ENCODE results near the gene GRAPL.
"Not testable (repeated sequence)": the region's sequence is repeated elsewhere in the genome, so short reads cannot be mapped to it uniquely, and the experiment has no call there.

- not testable (repeated sequence) for TF ChIP-seq E2F5 (CRISPR knock-in tag; conservative IDR thresholded peaks at IDR 0.05); KDM5B (CRISPR knock-in tag; IDR thresholded peaks at IDR 0.05; ENCODE audit: borderline replicate concordance)
These were observed 18.9 kb upstream of the GRAPL start for GRCh38 chr17:19108517-19108916.

Measured in HepG2 (cell line).